ENCODE measurements around the gene FBXO48. TPM values are rescaled to one million over a fixed set of nuclear protein-coding genes. Genes with fewer than 3 reads are reported as not detected.

The FBXO48 gene, protein sequence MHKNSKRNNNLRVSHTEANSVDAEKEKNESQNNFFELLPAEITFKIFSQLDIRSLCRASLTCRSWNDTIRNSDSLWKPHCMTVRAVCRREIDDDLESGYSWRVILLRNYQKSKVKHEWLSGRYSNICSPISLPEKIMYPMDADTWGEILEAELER
- total RNA-seq = under 1 TPM; 0.41 to 0.56 TPM

- peak within 1 kb of the TSS; percentile 53 to 74 for H3K27ac ChIP-seq
- DNase-seq (ENCODE audit: low spot score) (peak; percentile 96), ATAC-seq (ENCODE audit: insufficient number of reproducible peaks, low FRiP score, low read depth) (peak; percentile 99)
- H3K4me3 ChIP-seq = peak within 1 kb of the TSS; percentile 92
- no peak for TF ChIP-seq CTCF (IDR thresholded peaks at IDR 0.05)
- H3K27me3 ChIP-seq (replicated peaks; ENCODE audit: insufficient read depth) = no peaks in the 10 kb centered on the region
- no peaks in the 10 kb centered on the region for H3K9me3 ChIP-seq
- peaks cover 4 to 21% of the 10 kb centered on the region in 2 donors for H3K4me1 ChIP-seq (ENCODE audit: control insufficient read depth in 1 of 2, low read depth in 2 of 2)
- no peaks in the 10 kb centered on the region for H3K36me3 ChIP-seq
Observed at GRCh38 chr2:68467077-68467960, at the start of gene FBXO48, which contains the start of gene APLF. Gene FBXO48 (minus strand): TSS chr2:68467294. CDS start chr2:68465145, 2,149 bp downstream. Gene APLF (plus strand): TSS chr2:68467585. CDS start chr2:68467732, 147 bp downstream.

GRCh38 chr2:68516051-68516955 is 49.2 kb upstream of the FBXO48 start:
- Histone ChIP-seq H3K27me3 (replicated peaks; ENCODE audit: insufficient read depth) (no peaks in the 10 kb centered on the region), H3K4me1 (ENCODE audit: control insufficient read depth in 1 of 2, low read depth in 2 of 2) (no peaks in the 10 kb centered on the region), H3K36me3 (no peaks in the 10 kb centered on the region), H3K9me3 (no peaks in the 10 kb centered on the region), H3K4me3 (no peak overlapping the region), H3K27ac (no peak overlapping the region)
- DNase-seq (ENCODE audit: low spot score) = no peak
- no peak for ATAC-seq (ENCODE audit: insufficient number of reproducible peaks, low FRiP score, low read depth)
- TF ChIP-seq CTCF (IDR thresholded peaks at IDR 0.05) = no peak

DNA sequence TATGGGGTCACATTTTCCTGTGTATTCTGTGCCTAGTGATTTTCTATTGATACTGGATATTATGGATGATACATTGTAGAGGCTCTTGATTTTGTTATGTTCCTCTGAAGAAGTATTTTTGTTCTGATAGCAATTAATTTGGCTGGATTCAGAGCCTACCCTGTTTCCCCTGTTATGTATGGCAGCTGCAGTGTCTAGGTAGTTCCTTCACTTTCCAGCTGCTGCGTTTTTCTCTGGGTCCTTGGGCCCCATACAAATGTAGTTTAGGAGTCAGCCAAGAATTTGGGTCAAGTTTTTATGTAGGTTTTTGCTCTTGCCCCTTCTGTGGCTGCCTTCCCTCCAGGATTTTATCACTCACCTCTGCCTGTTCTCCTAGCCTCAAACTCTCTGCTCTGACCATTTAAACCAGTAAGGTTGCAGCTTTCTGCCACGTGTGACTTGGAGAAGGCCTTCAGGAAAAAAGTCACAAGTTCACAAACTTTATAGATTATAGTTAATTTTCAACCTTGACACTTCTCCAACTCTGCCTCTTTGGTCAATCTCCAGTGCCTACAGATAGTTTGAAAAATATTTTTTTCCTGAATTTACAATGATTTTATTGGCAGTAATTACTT is 47.3 kb upstream of the FBXO48 start:
- Histone ChIP-seq H3K4me3 (no peak overlapping the region), H3K36me3 (no peaks in the 10 kb centered on the region), H3K4me1 (ENCODE audit: control insufficient read depth in 1 of 2, low read depth in 2 of 2) (no peaks in the 10 kb centered on the region), H3K9me3 (no peaks in the 10 kb centered on the region), H3K27me3 (replicated peaks; ENCODE audit: insufficient read depth) (no peaks in the 10 kb centered on the region), H3K27ac (no peak overlapping the region)
- ATAC-seq (ENCODE audit: insufficient number of reproducible peaks, low FRiP score, low read depth) = no peak
- no peak for DNase-seq (ENCODE audit: low spot score)
- no peak for TF ChIP-seq CTCF (IDR thresholded peaks at IDR 0.05)

GRCh38 chr2:68512966-68513365 is 45.9 kb upstream of the FBXO48 start:
- ATAC-seq (ENCODE audit: insufficient number of reproducible peaks, low FRiP score, low read depth) = no peak
- no peaks in the 10 kb centered on the region for H3K4me1 ChIP-seq (ENCODE audit: control insufficient read depth in 1 of 2, low read depth in 2 of 2)
- TF ChIP-seq CTCF (IDR thresholded peaks at IDR 0.05) = no peak
- no peaks in the 10 kb centered on the region for H3K27me3 ChIP-seq (replicated peaks; ENCODE audit: insufficient read depth)
- no peaks in the 10 kb centered on the region for H3K9me3 ChIP-seq
- DNase-seq (ENCODE audit: low spot score) = no peak
- no peak overlapping the region for H3K4me3 ChIP-seq
- no peaks in the 10 kb centered on the region for H3K36me3 ChIP-seq
- H3K27ac ChIP-seq = no peak overlapping the region

Measured in thoracic aorta (tissue), 2 donors.